ENCODE results near the gene STK10. TPM values are rescaled to one million over a fixed set of nuclear protein-coding genes. Genes with fewer than 3 reads are reported as not detected.

The STK10 gene
- total and polyA plus RNA-seq, 7 experiments from 2014 or later, result 55.7 to 474 (median 295) TPM

- no peak overlapping the region for H3K4me3 ChIP-seq (ENCODE audit: low read length)
- ChIA-PET CTCF (interaction anchor here (0.7 to 1.6 kb wide), 3 partner anchors 30 to 92 kb away, joined by 3 to 7 read pairs (median 5); partner anchors contain the start of gene STK10), POLR2A (interaction anchor here (0.5 to 1.3 kb wide), 4 partner anchors 8 to 195 kb away, joined by 3 to 5 read pairs (median 3); no protein-coding TSS in a partner anchor)
- peaks cover 6 to 19% (median 11%) of the 10 kb centered on the region in 7 donors for H3K4me1 Mint-ChIP-seq
- peaks cover 0 to 1% (median 0%) of the 10 kb centered on the region in 11 donors for H3K9me3 Mint-ChIP-seq
- H3K36me3 Mint-ChIP-seq, result peaks cover 0 to 36% (median 16%) of the 10 kb centered on the region in 5 donors
- no peaks in the 10 kb centered on the region for H3K9me3 ChIP-seq (ENCODE audit: control insufficient read depth in 2 of 3, low read length in 3 of 3)
- intact Hi-C loops (cut with micrococcal nuclease), result no loop called here
- no peak overlapping the region for H3K4me3 Mint-ChIP-seq
- no peak overlapping the region for H3K27ac ChIP-seq (ENCODE audit: low read depth, low read length)
- no peaks in the 10 kb centered on the region for H3K27me3 Mint-ChIP-seq
- DNase-seq, result no peak
- peak overlapping the region in 2 of 9 donors; percentile 39 to 62 for H3K27ac Mint-ChIP-seq
- ATAC-seq, result no peak
- H3K36me3 ChIP-seq (ENCODE audit: control insufficient read depth in 2 of 3, insufficient read depth in 3 of 3, low read length in 3 of 3), result peaks cover 11 to 92% (median 28%) of the 10 kb centered on the region in 3 experiments
- H3K27me3 ChIP-seq (ENCODE audit: control insufficient read depth in 2 of 2, insufficient read depth in 2 of 2, low read length in 2 of 2), result no peaks in the 10 kb centered on the region
- H3K4me1 ChIP-seq (ENCODE audit: control insufficient read depth in 2 of 2, insufficient read depth in 2 of 2, low read length in 2 of 2), result no peaks in the 10 kb centered on the region
Measured at GRCh38 chr5:172096207-172096940, 91.7 kb downstream of the STK10 start.

GRCh38 chr5:172095368-172096206, 92.4 kb downstream of the STK10 start:
- no peak overlapping the region for H3K27ac ChIP-seq (ENCODE audit: low read depth, low read length)
- DNase-seq (no peak), ATAC-seq (no peak)
- peaks cover 5 to 18% (median 11%) of the 10 kb centered on the region in 7 donors for H3K4me1 Mint-ChIP-seq
- CTCF ChIA-PET, result interaction anchor here (0.7 to 1.6 kb wide), 4 partner anchors 10 to 93 kb away, joined by 3 to 7 read pairs (median 4); partner anchors contain the start of gene STK10
- peaks cover 0 to 41% (median 16%) of the 10 kb centered on the region in 5 donors for H3K36me3 Mint-ChIP-seq
- peak overlapping the region in 7 of 9 donors; percentile 23 to 62 (median 38) for H3K27ac Mint-ChIP-seq
- H3K36me3 ChIP-seq (ENCODE audit: control insufficient read depth in 2 of 3, insufficient read depth in 3 of 3, low read length in 3 of 3), result peaks cover 11 to 92% (median 28%) of the 10 kb centered on the region in 3 experiments
- no peaks in the 10 kb centered on the region for H3K4me1 ChIP-seq (ENCODE audit: control insufficient read depth in 2 of 2, insufficient read depth in 2 of 2, low read length in 2 of 2)
- no peaks in the 10 kb centered on the region for H3K27me3 ChIP-seq (ENCODE audit: control insufficient read depth in 2 of 2, insufficient read depth in 2 of 2, low read length in 2 of 2)
- no peaks in the 10 kb centered on the region for H3K9me3 ChIP-seq (ENCODE audit: control insufficient read depth in 2 of 3, low read length in 3 of 3)
- H3K27me3 Mint-ChIP-seq, result no peaks in the 10 kb centered on the region
- H3K9me3 Mint-ChIP-seq, result peaks cover 0 to 1% (median 0%) of the 10 kb centered on the region in 11 donors
- H3K4me3 ChIP-seq (ENCODE audit: low read length), result no peak overlapping the region
- POLR2A ChIA-PET, result interaction anchor here (0.5 to 2.3 kb wide), 4 partner anchors 9 to 129 kb away, joined by 3 to 7 read pairs (median 4); no protein-coding TSS in a partner anchor
- intact Hi-C loops (cut with micrococcal nuclease), result no loop called here
- no peak overlapping the region for H3K4me3 Mint-ChIP-seq

- H3K27ac Mint-ChIP-seq, result peak overlapping the region in 4 of 9 donors; percentile 5 to 59 (median 20)
Measured at GRCh38 chr5:172093965-172094364, 94.1 kb downstream of the STK10 start.

GRCh38 chr5:172093559-172093958, 94.5 kb downstream of the STK10 start:
- H3K36me3 Mint-ChIP-seq, result peaks cover 5 to 52% (median 25%) of the 10 kb centered on the region in 5 donors
- ATAC-seq, result no peak

More at GRCh38 chr5:172093965-172094364, 94.1 kb downstream of the STK10 start:
- no peak overlapping the region for H3K4me3 ChIP-seq (ENCODE audit: low read length)
- intact Hi-C loops (cut with micrococcal nuclease), result loop anchor here in 1 of 2 donors (2.0 kb wide), 1 partner anchor 15 kb away; no protein-coding TSS in a partner anchor
- CTCF ChIA-PET, result interaction anchor here (0.7 to 1.3 kb wide), 2 partner anchors 35 to 163 kb away, joined by 3 to 4 read pairs; no protein-coding TSS in a partner anchor
- DNase-seq, result no peak
- no peaks in the 10 kb centered on the region for H3K4me1 ChIP-seq (ENCODE audit: control insufficient read depth in 2 of 2, insufficient read depth in 2 of 2, low read length in 2 of 2)
- H3K27me3 ChIP-seq (ENCODE audit: control insufficient read depth in 2 of 2, insufficient read depth in 2 of 2, low read length in 2 of 2), result no peaks in the 10 kb centered on the region
- no peak overlapping the region for H3K27ac ChIP-seq (ENCODE audit: low read depth, low read length)
- H3K9me3 Mint-ChIP-seq, result peaks cover 0 to 5% (median 0%) of the 10 kb centered on the region in 11 donors
- no peak for ATAC-seq
- H3K9me3 ChIP-seq (ENCODE audit: control insufficient read depth in 2 of 3, low read length in 3 of 3), result no peaks in the 10 kb centered on the region
- POLR2A ChIA-PET, result interaction anchor here (0.6 to 2.3 kb wide), 3 partner anchors 26 to 218 kb away, joined by 3 to 7 read pairs (median 6); no protein-coding TSS in a partner anchor
- H3K36me3 ChIP-seq (ENCODE audit: control insufficient read depth in 2 of 3, insufficient read depth in 3 of 3, low read length in 3 of 3), result peaks cover 16 to 95% (median 28%) of the 10 kb centered on the region in 3 experiments
- H3K4me1 Mint-ChIP-seq, result peaks cover 10 to 18% (median 15%) of the 10 kb centered on the region in 7 donors
- peaks cover 5 to 53% (median 25%) of the 10 kb centered on the region in 5 donors for H3K36me3 Mint-ChIP-seq
- no peak overlapping the region for H3K4me3 Mint-ChIP-seq
- no peaks in the 10 kb centered on the region for H3K27me3 Mint-ChIP-seq

GRCh38 chr5:172091956-172092732, 95.9 kb downstream of the STK10 start:
- Mint-ChIP-seq H3K9me3 (peaks cover 0 to 9% (median 0%) of the 10 kb centered on the region in 11 donors), H3K27ac (peak overlapping the region in 1 of 9 donors; percentile 18), H3K4me3 (no peak overlapping the region), H3K27me3 (no peaks in the 10 kb centered on the region), H3K36me3 (peaks cover 5 to 39% (median 20%) of the 10 kb centered on the region in 5 donors), H3K4me1 (peaks cover 0 to 10% (median 9%) of the 10 kb centered on the region in 7 donors)
- Histone ChIP-seq H3K4me1 (ENCODE audit: control insufficient read depth in 2 of 2, insufficient read depth in 2 of 2, low read length in 2 of 2) (no peaks in the 10 kb centered on the region), H3K4me3 (ENCODE audit: low read length) (no peak overlapping the region), H3K36me3 (ENCODE audit: control insufficient read depth in 2 of 3, insufficient read depth in 3 of 3, low read length in 3 of 3) (peaks cover 15 to 82% (median 21%) of the 10 kb centered on the region in 3 experiments), H3K27me3 (ENCODE audit: control insufficient read depth in 2 of 2, insufficient read depth in 2 of 2, low read length in 2 of 2) (no peaks in the 10 kb centered on the region), H3K27ac (ENCODE audit: low read depth, low read length) (peak overlapping the region; percentile 15), H3K9me3 (ENCODE audit: control insufficient read depth in 2 of 3, low read length in 3 of 3) (no peaks in the 10 kb centered on the region)
- ChIA-PET POLR2A (interaction anchor here (1.4 kb wide), 1 partner anchor 10 kb away, joined by 3 read pairs; no protein-coding TSS in a partner anchor), CTCF (no interaction called here)
- ATAC-seq (no peak), DNase-seq (no peak)
- intact Hi-C loops (cut with micrococcal nuclease), result loop anchor here in 1 of 2 donors (2.0 kb wide), 1 partner anchor 13 kb away; no protein-coding TSS in a partner anchor

More at GRCh38 chr5:172093559-172093958, 94.5 kb downstream of the STK10 start:
- intact Hi-C loops (cut with micrococcal nuclease), result loop anchor here in 1 of 2 donors (2.0 kb wide), 1 partner anchor 15 kb away; no protein-coding TSS in a partner anchor
- peaks cover 9 to 16% (median 14%) of the 10 kb centered on the region in 7 donors for H3K4me1 Mint-ChIP-seq
- peak overlapping the region in 2 of 9 donors; percentile 28 to 59 for H3K27ac Mint-ChIP-seq
- H3K27me3 Mint-ChIP-seq, result no peaks in the 10 kb centered on the region
- Histone ChIP-seq H3K9me3 (ENCODE audit: control insufficient read depth in 2 of 3, low read length in 3 of 3) (no peaks in the 10 kb centered on the region), H3K36me3 (ENCODE audit: control insufficient read depth in 2 of 3, insufficient read depth in 3 of 3, low read length in 3 of 3) (peaks cover 20 to 95% (median 28%) of the 10 kb centered on the region in 3 experiments), H3K27ac (ENCODE audit: low read depth, low read length) (no peak overlapping the region), H3K27me3 (ENCODE audit: control insufficient read depth in 2 of 2, insufficient read depth in 2 of 2, low read length in 2 of 2) (no peaks in the 10 kb centered on the region), H3K4me1 (ENCODE audit: control insufficient read depth in 2 of 2, insufficient read depth in 2 of 2, low read length in 2 of 2) (no peaks in the 10 kb centered on the region), H3K4me3 (ENCODE audit: low read length) (no peak overlapping the region)
- CTCF ChIA-PET, result interaction anchor here (0.6 to 1.3 kb wide), 2 partner anchors 34 to 821 kb away, joined by 3 to 4 read pairs; no protein-coding TSS in a partner anchor
- no peak for DNase-seq
- no peak overlapping the region for H3K4me3 Mint-ChIP-seq
- POLR2A ChIA-PET, result interaction anchor here (1.4 to 2.3 kb wide), 2 partner anchors 11 to 81 kb away, joined by 3 to 7 read pairs; no protein-coding TSS in a partner anchor
- H3K9me3 Mint-ChIP-seq, result peaks cover 0 to 7% (median 0%) of the 10 kb centered on the region in 11 donors

All from naive thymus-derived CD4-positive, alpha-beta T cell (primary cell).